ENCODE measurements around the gene KRTAP13-3. TPM values are rescaled to one million over a fixed set of nuclear protein-coding genes. Genes with fewer than 3 reads are reported as not detected.

The KRTAP13-3 gene
- total and polyA plus RNA-seq, 2 of the 8 experiments (the other 6 are each of a cell fraction or from before 2014, with no cell fraction given), result not detected

DNA sequence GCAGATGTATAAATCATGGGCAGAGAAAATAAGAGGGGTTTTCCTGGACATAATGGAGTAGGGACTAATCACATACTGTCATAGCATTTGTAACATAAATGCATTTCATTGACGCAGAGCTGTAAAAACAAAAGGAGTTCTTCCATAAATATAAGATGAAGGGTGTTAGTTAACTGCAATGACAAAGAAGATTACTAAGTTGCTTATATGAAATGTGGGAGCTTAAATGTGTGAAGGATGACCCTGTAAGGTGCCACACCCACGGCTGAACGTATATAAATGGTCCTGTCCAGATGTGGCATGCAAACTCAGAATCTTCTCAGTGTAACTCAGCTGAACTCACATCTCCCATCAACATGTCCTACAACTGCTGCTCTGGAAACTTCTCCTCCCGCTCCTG is 30.0 kb downstream of the KRTAP13-3 start, which contains the start of gene KRTAP13-1:
KRTAP13-1 (plus strand) TSS at position 301 of the 400 bp plus-strand sequence; CDS start at position 357, 56 bp downstream.
- Histone ChIP-seq H2BK12ac (ENCODE audit: low read depth, low read length) (no peak within 1 kb of the TSS), H4K5ac (ENCODE audit: insufficient read length, low read depth, low read length) (no peak within 1 kb of the TSS), H2BK5ac (ENCODE audit: low read depth, low read length) (no peak within 1 kb of the TSS), H2AFZ (ENCODE audit: low read length) (no peak within 1 kb of the TSS), H3K79me1 (ENCODE audit: low read depth, low read length) (no peaks in the 10 kb centered on the region), H3K56ac (replicated peaks; ENCODE audit: insufficient read length, low read depth, low read length) (no peak within 1 kb of the TSS), H3K4ac (replicated peaks; ENCODE audit: insufficient read length, low read depth, low read length) (no peak within 1 kb of the TSS), H2AK5ac (ENCODE audit: low read depth, low read length) (no peak within 1 kb of the TSS), H3K79me2 (ENCODE audit: control insufficient read depth in 1 of 2, insufficient read depth in 2 of 2, low read length in 2 of 2) (no peaks in the 10 kb centered on the region), H3K27ac (ENCODE audit: low read depth, low read length) (no peak within 1 kb of the TSS), H2BK120ac (replicated peaks; ENCODE audit: low read depth, low read length) (no peak within 1 kb of the TSS), H3K4me1 (replicated peaks in 1 of 4; ENCODE audit: control insufficient read depth in 3 of 4, insufficient read depth in 4 of 4, low read length in 3 of 4) (no peaks in the 10 kb centered on the region), H3K36me3 (ENCODE audit: control insufficient read depth in 2 of 4, insufficient read depth in 4 of 4, low read length in 3 of 4) (no peaks in the 10 kb centered on the region), H4K8ac (ENCODE audit: extremely low read depth, insufficient read depth, low read length) (no peak within 1 kb of the TSS), H4K20me1 (replicated peaks in 1 of 2; ENCODE audit: control insufficient read depth in 1 of 2, insufficient read depth in 2 of 2, low read length in 2 of 2) (no peaks in the 10 kb centered on the region), H3K9me3 (ENCODE audit: insufficient read depth in 2 of 2, low read depth in 1 of 2, low read length in 1 of 2) (no peaks in the 10 kb centered on the region; a peak in 1 of 4 replicates), H3K4me2 (ENCODE audit: insufficient read depth in 1 of 2, low read depth in 2 of 2, low read length in 2 of 2) (no peak within 1 kb of the TSS), H2BK20ac (ENCODE audit: low read length) (no peak within 1 kb of the TSS), H3K23me2 (ENCODE audit: low read depth, low read length) (no peaks in the 10 kb centered on the region), H2BK15ac (ENCODE audit: low read length) (no peak within 1 kb of the TSS), H3K23ac (ENCODE audit: insufficient read length) (no peak within 1 kb of the TSS), H3K14ac (ENCODE audit: insufficient read length) (no peak within 1 kb of the TSS), H3K9ac (replicated peaks in 1 of 4; ENCODE audit: extremely low read depth in 1 of 4, low read depth in 3 of 4, low read length in 3 of 4) (no peak within 1 kb of the TSS), H4K91ac (replicated peaks; ENCODE audit: insufficient read length, low read length) (no peak within 1 kb of the TSS), H3K27me3 (replicated peaks in 1 of 4; ENCODE audit: control insufficient read depth in 3 of 4, extremely low read depth in 1 of 4, insufficient read depth in 3 of 4, low read length in 3 of 4) (no peaks in the 10 kb centered on the region), H3K18ac (ENCODE audit: extremely low read depth, low read length) (no peak within 1 kb of the TSS), H3K4me3 (ENCODE audit: extremely low read depth in 1 of 4, insufficient read depth in 2 of 4, low read depth in 3 of 4, low read length in 4 of 4) (no peak within 1 kb of the TSS)
- CTCF ChIA-PET (ENCODE audit: partially characterized antibody), result no interaction called here
- 88% methylated on average over 4 of the region's 4 CpGs; no CpG with 5 or more reads in 1 of the 2 experiments for WGBS, 2 experiments (ENCODE audit: extremely low coverage in 1 of 2, insufficient coverage in 1 of 2, insufficient read length in 1 of 2, insufficient replicate concordance in 2 of 2, low coverage in 1 of 2, low lambda C conversion rate in 2 of 2, missing lambda C conversion rate in 1 of 2)
- POLR2A ChIA-PET (ENCODE audit: partially characterized antibody), result no interaction called here
- FAIRE-seq (no peak), DNase-seq (ENCODE audit: low read depth in 1 of 2, low spot score in 2 of 2) (no peak)
- no peak for TF ChIP-seq CTBP2 (IDR thresholded peaks at IDR 0.05; ENCODE audit: borderline replicate concordance, insufficient read depth, insufficient read length, low read length)
- no peak for TF ChIP-seq SP1 (IDR thresholded peaks at IDR 0.05; ENCODE audit: low read depth, low read length)
- no peak for TF ChIP-seq HDAC6 (IDR thresholded peaks at IDR 0.05; ENCODE audit: low read depth, low read length)
- TF ChIP-seq RBBP5 (IDR thresholded peaks at IDR 0.05; ENCODE audit: borderline replicate concordance, low read depth, low read length), result no peak
- TF ChIP-seq YY1 (IDR thresholded peaks at IDR 0.05; ENCODE audit: low read depth, low read length), result no peak
- no peak for TF ChIP-seq RNF2 (IDR thresholded peaks at IDR 0.05; ENCODE audit: borderline replicate concordance, low read depth, low read length, missing control alignments, poor library complexity, severe bottlenecking)
- TF ChIP-seq KDM1A (IDR thresholded peaks at IDR 0.05; ENCODE audit: borderline replicate concordance, low read length), result no peak
- no peak for TF ChIP-seq BRCA1 (IDR thresholded peaks at IDR 0.05; ENCODE audit: low read depth, low read length)
- TF ChIP-seq NANOG (IDR thresholded peaks at IDR 0.05; ENCODE audit: insufficient read depth, low read depth, low read length, poor library complexity, severe bottlenecking), result no peak
- TF ChIP-seq SRF (IDR thresholded peaks at IDR 0.05; ENCODE audit: low read depth, low read length), result no peak
- no peak for TF ChIP-seq GTF2F1 (IDR thresholded peaks at IDR 0.05; ENCODE audit: borderline replicate concordance, low read depth, low read length)
- no peak for TF ChIP-seq ASH2L (IDR thresholded peaks at IDR 0.05; ENCODE audit: low read length)
- TF ChIP-seq, protein P1, sequence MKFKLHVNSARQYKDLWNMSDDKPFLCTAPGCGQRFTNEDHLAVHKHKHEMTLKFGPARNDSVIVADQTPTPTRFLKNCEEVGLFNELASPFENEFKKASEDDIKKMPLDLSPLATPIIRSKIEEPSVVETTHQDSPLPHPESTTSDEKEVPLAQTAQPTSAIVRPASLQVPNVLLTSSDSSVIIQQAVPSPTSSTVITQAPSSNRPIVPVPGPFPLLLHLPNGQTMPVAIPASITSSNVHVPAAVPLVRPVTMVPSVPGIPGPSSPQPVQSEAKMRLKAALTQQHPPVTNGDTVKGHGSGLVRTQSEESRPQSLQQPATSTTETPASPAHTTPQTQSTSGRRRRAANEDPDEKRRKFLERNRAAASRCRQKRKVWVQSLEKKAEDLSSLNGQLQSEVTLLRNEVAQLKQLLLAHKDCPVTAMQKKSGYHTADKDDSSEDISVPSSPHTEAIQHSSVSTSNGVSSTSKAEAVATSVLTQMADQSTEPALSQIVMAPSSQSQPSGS (IDR thresholded peaks at IDR 0.05; ENCODE audit: low read length), result no peak
